ENCODE results near the gene NUP88.
"Not testable (repeated sequence)": the region's sequence is repeated elsewhere in the genome, so short reads cannot be mapped to it uniquely, and the experiment has no call there.

NUP88 gene

GRCh38 chr17:5419356-5419958 lies at the start of gene NUP88:
Gene NUP88, minus strand, starts transcription at chr17:5419662. Its CDS starts 12 bp downstream, at chr17:5419650.
- peak; percentile 93 for DNase-seq (ENCODE audit: low spot score)

GRCh38 chr17:5468075-5468473 lies 48.6 kb upstream of the NUP88 start:
- DNase-seq (ENCODE audit: low spot score), result no peak

GRCh38 chr17:5467416-5467815 lies 48.0 kb upstream of the NUP88 start:
- no peak for DNase-seq (ENCODE audit: low spot score)

GRCh38 chr17:5466295-5466694 lies 46.8 kb upstream of the NUP88 start:
- DNase-seq (ENCODE audit: low spot score), result no peak

GRCh38 chr17:5464717-5465507 lies 45.5 kb upstream of the NUP88 start:
- DNase-seq (ENCODE audit: low spot score), result no peak

- no peak for DNase-seq (ENCODE audit: low spot score)
Observed at GRCh38 chr17:5446786-5447185, 27.3 kb upstream of the NUP88 start.

GRCh38 chr17:5444209-5444608 lies 24.7 kb upstream of the NUP88 start:
- no peak for DNase-seq (ENCODE audit: low spot score)

GRCh38 chr17:5443728-5444127 lies 24.3 kb upstream of the NUP88 start:
- no peak for DNase-seq (ENCODE audit: low spot score)

- no peak for DNase-seq (ENCODE audit: low spot score)
Observed at GRCh38 chr17:5439446-5439764, 19.9 kb upstream of the NUP88 start.

- DNase-seq (ENCODE audit: low spot score), result peak; percentile 97
Observed at GRCh38 chr17:5438716-5439445, 19.4 kb upstream of the NUP88 start, which contains the start of gene C1QBP. Gene C1QBP, minus strand, starts transcription at chr17:5439155. Its CDS starts 82 bp downstream, at chr17:5439073.

GRCh38 chr17:5437721-5438317 lies 18.4 kb upstream of the NUP88 start:
- DNase-seq (ENCODE audit: low spot score), result no peak

GRCh38 chr17:5435781-5436315 lies 16.4 kb upstream of the NUP88 start:
- peak; percentile 39 for DNase-seq (ENCODE audit: low spot score)

- DNase-seq (ENCODE audit: low spot score), result peak; percentile 88
Observed at GRCh38 chr17:5434984-5435383, 15.5 kb upstream of the NUP88 start.

GRCh38 chr17:5431949-5432556 lies 12.6 kb upstream of the NUP88 start:
- no peak for DNase-seq (ENCODE audit: low spot score)

- not testable (repeated sequence) for DNase-seq (ENCODE audit: low spot score)
Observed at GRCh38 chr17:5431234-5431633, 11.8 kb upstream of the NUP88 start.

GRCh38 chr17:5430413-5430999 lies 11.0 kb upstream of the NUP88 start:
- no peak for DNase-seq (ENCODE audit: low spot score)

- DNase-seq (ENCODE audit: low spot score), result peak; percentile 5
Observed at GRCh38 chr17:5429191-5429887, 9.9 kb upstream of the NUP88 start.

- no peak for DNase-seq (ENCODE audit: low spot score)
Observed at GRCh38 chr17:5425826-5426225, 6.4 kb upstream of the NUP88 start.

- no peak for DNase-seq (ENCODE audit: low spot score)
Observed at GRCh38 chr17:5424909-5425308, 5.4 kb upstream of the NUP88 start.

GRCh38 chr17:5422505-5422904 lies 3.0 kb upstream of the NUP88 start:
- DNase-seq (ENCODE audit: low spot score), result peak; percentile 53

Measured in hematopoietic multipotent progenitor cell treated with erythropoietin and hydrocortisone succinate and interleukin-3 and kit ligand, for 17 days (in vitro differentiated cells).